AG04450 (cell line): ENCODE results near the gene GPC2. TPM values are rescaled to one million over a fixed set of nuclear protein-coding genes. Genes with fewer than 3 reads are reported as not detected.

ENCODE experiments used
- CTCF ChIA-PET: fragments of 300-600, 350-600 bp; formaldehyde crosslinking; extraction: SDS; loops from one replicate; lab custom pipeline; 2022; ENCODE audit warnings: antibody characterized with exemption, inconsistent platforms; lab: Charles Lee
- POLR2A ChIA-PET: fragments of 350-600 bp; formaldehyde crosslinking; extraction: SDS; loops from one replicate; lab custom pipeline; 2021; ENCODE audit warnings: antibody characterized with exemption, inconsistent platforms; lab: Yijun Ruan, JAX
- DNase-seq: peaks from one replicate; pipeline ENCODE4 v3.0.0-alpha.2; 2011; ENCODE audit warnings: low read depth, low spot score
- H3K27ac ChIP-seq: one replicate; pipeline ENCODE4 v1.5.1; 2012; ENCODE audit warnings: low read depth, low read length, control low read depth
- H3K27me3 ChIP-seq: one replicate; pipeline ENCODE4 v1.6.0; 2012; ENCODE audit warnings: low read length; ENCODE audit not compliant: control insufficient read depth, insufficient read depth
- H3K4me3 ChIP-seq: 2 replicates; pipeline ENCODE4 v1.5.1; 2011; ENCODE audit warnings: mild to moderate bottlenecking, low read depth, low read length, control low read depth
- H3K9me3 ChIP-seq: 2 replicates; pipeline ENCODE4 v1.5.1; 2012; ENCODE audit warnings: low read length; ENCODE audit not compliant: control insufficient read depth, insufficient read depth
- CTCF ChIP-seq: IDR thresholded peaks from 2 replicates; pipeline ENCODE4 v1.5.1; 2011; ENCODE audit warnings: low read depth, low read length, control low read depth, inconsistent platforms
- polyA plus RNA-seq: library from polyadenylated mRNA; depleted of rRNA; stranded (reverse); fragments of >200 nt; gene quantifications from 2 replicates; pipeline ENCODE4 v1.2.3, GENCODE V29; 2011; rRNA removed

Gene GPC2
- polyA plus RNA-seq, 1 experiment: 2.6 TPM

- H3K27ac ChIP-seq: no peak overlapping the region
- no peaks in the 10 kb centered on the region for H3K27me3 ChIP-seq
- POLR2A ChIA-PET: no interaction called here
- no peak overlapping the region for H3K4me3 ChIP-seq
- no peaks in the 10 kb centered on the region for H3K9me3 ChIP-seq
- no peak for TF ChIP-seq CTCF
- no peak for DNase-seq
- CTCF ChIA-PET: interaction anchor here (1.2 to 2.2 kb wide), 2 partner anchors 8 to 9 kb away, joined by 4 to 11 read pairs; no protein-coding TSS in a partner anchor
Observed at GRCh38 chr7:100122067-100122466, 55.1 kb downstream of the GPC2 start.

GRCh38 chr7:100120733-100121036, 56.5 kb downstream of the GPC2 start:
- Histone ChIP-seq H3K27me3 (no peaks in the 10 kb centered on the region), H3K4me3 (peak overlapping the region; percentile 98), H3K27ac (no peak overlapping the region), H3K9me3 (no peaks in the 10 kb centered on the region)
- ChIA-PET POLR2A (no interaction called here), CTCF (interaction anchor here (0.5 to 2.2 kb wide), 3 partner anchors 10 to 66 kb away, joined by 4 to 11 read pairs (median 9); no protein-coding TSS in a partner anchor)
- no peak for DNase-seq
- TF ChIP-seq CTCF: no peak

GRCh38 chr7:100119970-100120732, 57.0 kb downstream of the GPC2 start:
- CTCF ChIA-PET: interaction anchor here (0.5 to 2.2 kb wide), 3 partner anchors 10 to 65 kb away, joined by 4 to 11 read pairs (median 9); no protein-coding TSS in a partner anchor
- peak overlapping the region; percentile 74 for H3K27ac ChIP-seq
- TF ChIP-seq CTCF: no peak
- H3K4me3 ChIP-seq: peak overlapping the region; percentile 98
- H3K9me3 ChIP-seq: no peaks in the 10 kb centered on the region
- POLR2A ChIA-PET: interaction anchor here (0.6 kb wide), 1 partner anchor 39 kb away, joined by 3 read pairs; the partner anchor contains the start of gene TRAPPC14
- H3K27me3 ChIP-seq: no peaks in the 10 kb centered on the region
- DNase-seq: no peak

Other genes starting within 250 kb of the GPC2 start
- gene GJC3, start 247.8 kb downstream of the GPC2 start, polyA plus RNA-seq: not detected in 2 replicates
- gene AZGP1, start 201.3 kb downstream of the GPC2 start, polyA plus RNA-seq: not detected in 2 replicates
- 36.8 and 42.7 TPM in 2 replicates for gene ZKSCAN1, start 161.8 kb downstream of the GPC2 start, polyA plus RNA-seq
- 13.9 and 15.2 TPM in 2 replicates for gene ZSCAN21, start 127.6 kb downstream of the GPC2 start, polyA plus RNA-seq
- gene ZNF3, start 95.7 kb downstream of the GPC2 start, polyA plus RNA-seq: 35.3 and 37.0 TPM in 2 replicates
- gene COPS6, start 88.4 kb downstream of the GPC2 start, polyA plus RNA-seq: 265 and 308 TPM in 2 replicates
- gene MCM7, start 76.0 kb downstream of the GPC2 start, polyA plus RNA-seq: 39.5 and 44.2 TPM in 2 replicates
- gene AP4M1, start 75.7 kb downstream of the GPC2 start, polyA plus RNA-seq: 25.4 and 26.1 TPM in 2 replicates
- gene TAF6, start 58.0 kb downstream of the GPC2 start, polyA plus RNA-seq: 28.2 and 31.2 TPM in 2 replicates
- gene CNPY4, start 57.7 kb downstream of the GPC2 start, polyA plus RNA-seq: 26.3 and 29.7 TPM in 2 replicates
- gene MBLAC1, start 50.4 kb downstream of the GPC2 start, polyA plus RNA-seq: 0.55 and 0.56 TPM in 2 replicates
- 122 and 160 TPM in 2 replicates for gene LAMTOR4, start 28.5 kb downstream of the GPC2 start, polyA plus RNA-seq
- gene TRAPPC14, start 18.7 kb downstream of the GPC2 start, polyA plus RNA-seq: 3.5 and 6.2 TPM in 2 replicates
- 14.4 and 16.0 TPM in 2 replicates for gene GAL3ST4, start 8.8 kb downstream of the GPC2 start, polyA plus RNA-seq
- gene STAG3, start 537 bp upstream of the GPC2 start, polyA plus RNA-seq: 0.15 and 0.22 TPM in 2 replicates
- gene PVRIG, start 42.6 kb upstream of the GPC2 start, polyA plus RNA-seq: 0.42 TPM in 1 of 2 replicates, not detected in the other
- gene SPDYE3, start 130.3 kb upstream of the GPC2 start, polyA plus RNA-seq: not detected in 2 replicates
- 6.6 and 7.0 TPM in 2 replicates for gene PILRB, start 180.7 kb upstream of the GPC2 start, polyA plus RNA-seq
- gene PILRA, start 196.1 kb upstream of the GPC2 start, polyA plus RNA-seq: 0.30 and 0.37 TPM in 2 replicates